Right forelimb (tissue), 1 donor: ENCODE results near the gene SYT14.

ENCODE experiments used
- DNase-seq: peaks from one replicate; pipeline ENCODE4 v3.0.0-alpha.2; 2018

SYT14 gene

DNA sequence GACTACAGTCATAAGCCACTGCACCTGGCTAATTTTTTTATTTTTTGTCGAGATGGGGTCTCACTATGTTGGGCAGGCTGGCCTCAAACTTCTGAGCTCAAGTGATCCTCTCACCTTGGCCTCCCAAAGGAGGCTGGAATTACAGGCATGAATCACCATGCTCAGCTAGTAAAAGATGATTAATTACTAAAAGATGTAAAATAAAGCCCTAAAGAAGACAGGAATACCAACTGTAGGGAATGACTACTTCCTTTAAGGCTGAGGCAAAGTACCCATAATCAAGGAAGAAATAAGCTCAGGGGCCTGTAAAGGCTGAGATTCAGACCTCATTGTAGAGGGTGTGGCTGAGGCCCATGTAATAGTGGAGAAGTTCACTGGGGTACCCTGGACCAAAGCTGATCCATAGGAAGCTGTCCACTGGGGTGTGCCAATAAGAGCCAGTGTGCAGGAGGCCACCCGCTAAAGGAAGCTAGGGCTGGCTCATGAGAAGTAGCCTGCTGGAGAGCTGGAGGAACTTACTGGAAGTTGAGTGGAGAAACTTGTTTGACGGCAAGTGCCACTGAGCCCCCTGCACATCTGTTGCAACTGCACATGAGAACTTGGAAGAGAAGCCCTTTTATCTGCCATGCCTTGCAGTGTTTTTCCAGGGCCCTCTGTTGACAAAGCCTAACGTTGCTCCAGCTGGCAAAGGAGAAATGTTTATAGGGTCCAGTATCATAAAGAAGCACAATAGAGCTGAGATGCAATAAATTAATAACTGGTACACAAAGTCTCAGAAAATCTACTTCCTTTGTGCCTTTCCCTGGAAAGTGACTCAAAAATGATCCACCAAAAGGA lies 276.8 kb downstream of the SYT14 start:
- DNase-seq, result no peak

GRCh38 chr1:210217482-210217881 lies 279.5 kb downstream of the SYT14 start:
- DNase-seq, result no peak

DNA sequence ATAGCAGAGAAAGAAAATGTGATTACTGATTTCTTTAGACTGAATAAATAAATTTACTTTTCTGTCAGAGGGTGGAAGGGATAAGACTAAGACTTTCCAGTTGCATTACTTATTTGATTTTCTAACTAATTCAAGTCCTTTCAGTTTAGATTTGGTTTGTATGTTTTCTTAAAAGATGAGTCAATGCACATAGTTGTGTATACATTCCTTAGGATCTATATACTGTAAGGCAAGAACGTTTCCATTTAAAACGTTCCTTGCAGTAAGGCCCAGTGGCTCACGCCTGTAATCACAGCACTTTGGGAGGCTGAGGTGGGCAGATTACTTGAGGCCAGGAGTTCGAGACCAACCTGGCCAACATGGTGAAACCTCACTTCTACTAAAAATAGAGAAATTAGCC lies 280.0 kb downstream of the SYT14 start:
- DNase-seq, result no peak
